Hematopoietic multipotent progenitor cell treated with erythropoietin and hydrocortisone succinate and interleukin-3 and kit ligand, for 6 days (in vitro differentiated cells): ENCODE data around the gene KRT83.
"Not testable (repeated sequence)": the region's sequence is repeated elsewhere in the genome, so short reads cannot be mapped to it uniquely, and the experiment has no call there.

Experiments
- DNase-seq: peaks from one replicate; pipeline ENCODE4 v3.0.0-alpha.2; 2015

KRT83 gene

DNA sequence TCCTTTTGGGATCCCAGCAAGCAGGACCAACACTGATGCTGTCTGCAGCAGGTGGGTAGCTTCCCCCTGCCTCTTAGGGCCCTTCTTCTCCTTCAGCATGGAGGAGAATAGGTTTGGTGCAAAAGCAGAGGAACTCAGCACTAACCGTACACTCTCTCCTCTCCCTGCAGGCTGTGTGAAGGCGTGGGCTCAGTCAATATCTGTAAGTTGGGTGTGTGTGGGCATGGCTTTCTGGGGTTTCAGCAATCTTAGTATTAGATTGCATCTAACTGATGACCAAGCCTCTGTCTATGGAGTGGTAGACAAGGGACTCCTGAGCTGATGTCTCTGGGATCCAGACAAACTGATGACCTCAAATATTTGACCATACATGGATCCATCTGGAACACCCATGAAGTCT lies 31.8 kb upstream of the KRT83 start:
- DNase-seq: no peak

GRCh38 chr12:52351196-52352059 lies 30.2 kb upstream of the KRT83 start:
- peak; percentile 46 for DNase-seq

DNA sequence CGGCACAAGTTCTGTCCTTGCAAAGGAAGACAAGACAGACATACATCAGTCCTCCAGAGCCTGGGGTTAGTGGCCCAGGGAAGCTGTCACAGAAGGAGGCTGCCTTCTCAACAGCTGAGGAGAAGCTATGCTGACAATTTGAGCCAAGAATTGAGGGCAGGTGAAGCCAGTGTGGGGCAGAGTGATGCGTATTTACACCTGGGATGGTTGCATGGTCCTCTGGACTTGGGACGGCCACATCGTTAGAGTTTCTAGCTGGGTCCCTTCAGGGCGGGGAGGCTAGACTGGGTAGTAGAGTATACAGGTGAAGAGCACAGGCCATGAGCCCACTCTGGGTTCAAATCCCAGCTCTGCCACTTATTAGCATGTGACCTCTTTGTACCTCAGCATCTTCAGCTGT lies 29.6 kb upstream of the KRT83 start:
- no peak for DNase-seq

DNA sequence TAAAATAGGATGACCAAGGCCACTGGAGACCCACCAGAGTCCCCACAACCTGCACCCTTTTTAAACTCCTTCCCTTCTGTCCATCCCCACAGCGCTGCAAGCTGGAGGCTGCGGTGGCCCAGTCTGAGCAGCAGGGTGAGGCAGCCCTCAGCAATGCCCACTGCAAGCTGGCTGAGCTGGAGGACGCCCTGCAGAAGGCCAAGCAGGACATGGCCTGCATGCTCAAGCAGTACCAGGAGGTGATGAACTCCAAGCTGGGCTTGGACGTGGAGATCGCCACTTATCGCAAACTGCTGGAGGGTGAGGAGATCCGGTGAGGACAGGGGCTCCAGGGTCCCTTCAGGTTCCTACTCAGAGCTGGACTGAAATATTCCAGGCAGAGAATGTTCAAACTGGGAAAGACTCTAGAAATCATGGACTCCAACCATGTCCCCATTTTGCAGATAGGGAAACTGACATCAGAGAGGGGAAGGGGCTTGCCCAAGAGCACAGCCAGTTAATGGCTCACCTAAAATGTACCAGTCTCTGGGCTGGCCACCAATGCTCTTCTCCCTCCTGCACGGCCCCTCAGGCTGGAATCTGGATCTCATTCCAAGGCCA lies 28.9 kb upstream of the KRT83 start:
- no peak for DNase-seq

- DNase-seq: no peak
Measured at GRCh38 chr12:52349196-52349595, 28.0 kb upstream of the KRT83 start.

DNA sequence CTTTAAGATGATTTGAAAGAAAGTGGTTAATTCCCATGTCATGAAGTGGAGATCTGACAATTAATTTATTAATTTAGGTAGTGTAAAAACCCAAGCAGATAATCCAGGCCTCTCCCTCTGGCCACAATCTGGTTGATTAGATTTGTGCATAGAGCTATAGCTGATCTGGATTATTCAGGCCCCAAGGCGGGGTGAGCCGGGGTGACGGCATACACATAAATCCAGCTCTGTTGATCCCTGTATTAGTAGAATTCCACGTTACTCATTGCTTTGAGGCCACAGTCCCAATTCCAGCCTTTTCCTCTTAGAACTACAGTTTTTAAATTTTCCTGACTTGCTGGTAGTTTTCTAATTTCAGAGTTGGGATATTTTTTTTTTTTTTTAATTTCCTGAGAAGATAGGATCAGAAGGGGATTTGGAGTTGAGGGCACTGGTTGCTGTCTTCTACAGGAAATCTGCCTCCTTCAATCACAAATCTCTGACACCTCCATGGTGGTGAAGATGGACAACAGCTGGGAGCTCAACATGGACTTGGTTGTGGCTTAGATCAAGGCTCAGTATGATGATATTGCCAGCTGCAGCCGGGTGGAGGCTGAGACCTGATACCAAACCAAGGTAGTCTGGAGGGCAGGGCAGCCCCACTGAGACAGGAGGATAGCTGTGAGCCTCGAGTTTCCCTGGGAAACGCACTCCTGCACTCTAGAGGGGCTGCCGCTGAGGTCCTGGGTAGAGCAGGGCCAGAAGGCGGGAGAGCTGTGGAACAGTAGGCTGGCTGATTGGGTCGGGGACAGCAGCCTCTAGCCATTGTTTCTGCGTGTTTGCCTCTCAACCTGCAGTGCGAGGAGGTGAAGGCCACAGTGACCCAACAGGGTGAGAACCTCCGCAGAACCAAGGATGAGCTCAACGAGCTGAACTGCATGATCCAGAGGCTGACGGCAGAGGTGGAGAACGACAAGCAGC lies 26.6 kb upstream of the KRT83 start:
- no peak for DNase-seq

DNA sequence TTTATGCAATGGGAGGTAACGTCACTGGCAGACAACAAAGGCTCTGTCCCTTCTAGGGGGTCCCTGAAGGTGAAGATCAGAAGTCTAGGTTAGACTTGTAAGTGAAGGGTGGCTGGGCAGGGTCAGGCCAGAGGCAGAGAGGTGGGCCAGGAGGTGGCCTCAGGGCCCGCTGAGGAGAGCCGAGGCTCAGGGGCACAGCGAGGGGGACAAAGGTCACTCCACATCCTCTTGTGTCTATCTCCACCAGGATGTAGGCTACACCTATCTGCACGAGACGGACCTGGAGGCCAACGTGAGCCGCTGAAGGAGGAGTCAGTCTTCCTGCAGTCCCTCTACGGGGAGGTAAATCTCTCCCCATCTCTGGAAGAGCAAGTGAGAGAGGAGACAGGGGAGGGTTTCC lies 25.8 kb upstream of the KRT83 start:
- DNase-seq: no peak

DNA sequence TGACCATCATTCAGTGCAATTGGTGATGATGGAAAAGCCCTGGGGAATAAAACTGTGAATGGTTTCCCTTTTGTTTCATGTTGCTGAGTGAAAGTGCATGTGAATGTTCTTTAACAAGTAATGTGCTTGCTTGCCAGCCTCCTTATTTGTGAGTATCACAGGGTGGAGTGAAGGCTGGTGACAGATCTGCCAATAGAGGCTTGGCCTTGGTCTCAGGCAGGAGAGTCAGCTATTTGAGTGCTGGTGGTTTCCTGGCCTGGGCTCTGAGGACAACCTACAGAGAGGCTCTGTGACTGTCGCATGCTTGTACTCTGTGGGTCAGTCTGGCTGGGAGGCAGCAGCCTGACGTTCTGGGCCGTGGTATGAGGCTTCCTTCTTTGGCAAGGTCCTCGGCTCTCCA lies 25.4 kb upstream of the KRT83 start:
- no peak for DNase-seq

DNA sequence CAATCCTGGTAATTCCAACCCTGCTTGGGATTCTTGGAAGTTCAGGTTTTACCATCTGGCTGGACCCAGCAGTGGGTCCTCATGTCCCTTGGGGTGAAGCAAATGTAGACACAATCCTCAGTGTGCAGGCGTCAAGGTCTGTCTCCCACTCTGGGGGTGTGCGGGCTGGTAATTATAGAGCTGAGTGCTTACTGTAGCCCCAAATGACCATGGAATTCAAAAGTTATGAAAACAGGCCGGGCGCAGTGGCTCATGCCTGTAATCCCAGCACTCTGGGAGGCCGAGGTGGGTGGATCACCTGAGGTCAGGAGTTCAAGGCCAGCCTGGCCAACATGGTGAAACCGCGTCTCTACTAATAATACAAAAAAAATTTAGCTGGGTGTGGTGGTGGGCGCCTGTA lies 23.8 kb upstream of the KRT83 start:
- DNase-seq: not testable (repeated sequence)

DNA sequence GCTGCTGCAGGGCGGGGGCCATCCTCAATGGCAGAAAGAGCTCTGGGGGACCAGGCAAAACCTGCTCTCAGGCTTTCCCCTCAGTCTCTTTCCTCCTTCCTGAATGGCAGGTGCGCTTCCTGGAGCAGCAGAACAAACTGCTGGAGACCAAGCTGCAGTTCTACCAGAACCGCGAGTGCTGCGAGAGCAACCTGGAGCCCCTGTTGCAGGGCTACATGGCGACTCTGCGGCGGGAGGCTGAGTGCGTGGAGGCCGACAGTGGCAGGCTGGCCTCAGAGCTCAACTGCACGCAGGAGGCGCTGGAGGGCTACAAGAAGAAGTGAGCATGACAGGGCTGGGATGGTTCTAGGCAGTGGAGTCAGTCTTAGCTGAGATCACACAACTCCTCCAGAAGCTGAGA lies 22.9 kb upstream of the KRT83 start:
- DNase-seq: no peak

DNA sequence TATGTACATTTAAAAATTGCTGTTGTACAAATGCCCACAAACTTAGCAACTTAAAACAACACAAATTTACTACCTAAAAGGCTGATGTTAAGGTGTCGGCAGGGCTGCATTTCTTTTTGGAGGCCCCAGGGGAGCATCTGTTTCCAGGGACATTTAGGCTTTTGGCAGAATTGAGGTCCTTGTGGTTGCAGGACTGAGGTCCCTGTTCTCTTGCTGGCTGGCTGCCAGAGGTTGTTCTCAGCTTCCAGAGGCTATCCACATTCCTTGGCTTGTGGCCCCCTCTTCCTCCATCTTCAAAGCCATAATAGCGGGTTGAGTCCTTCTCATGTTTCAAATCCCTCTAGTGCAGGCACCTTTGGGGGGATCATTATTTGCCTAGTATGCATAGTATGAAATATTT lies 22.4 kb upstream of the KRT83 start:
- DNase-seq: no peak

DNA sequence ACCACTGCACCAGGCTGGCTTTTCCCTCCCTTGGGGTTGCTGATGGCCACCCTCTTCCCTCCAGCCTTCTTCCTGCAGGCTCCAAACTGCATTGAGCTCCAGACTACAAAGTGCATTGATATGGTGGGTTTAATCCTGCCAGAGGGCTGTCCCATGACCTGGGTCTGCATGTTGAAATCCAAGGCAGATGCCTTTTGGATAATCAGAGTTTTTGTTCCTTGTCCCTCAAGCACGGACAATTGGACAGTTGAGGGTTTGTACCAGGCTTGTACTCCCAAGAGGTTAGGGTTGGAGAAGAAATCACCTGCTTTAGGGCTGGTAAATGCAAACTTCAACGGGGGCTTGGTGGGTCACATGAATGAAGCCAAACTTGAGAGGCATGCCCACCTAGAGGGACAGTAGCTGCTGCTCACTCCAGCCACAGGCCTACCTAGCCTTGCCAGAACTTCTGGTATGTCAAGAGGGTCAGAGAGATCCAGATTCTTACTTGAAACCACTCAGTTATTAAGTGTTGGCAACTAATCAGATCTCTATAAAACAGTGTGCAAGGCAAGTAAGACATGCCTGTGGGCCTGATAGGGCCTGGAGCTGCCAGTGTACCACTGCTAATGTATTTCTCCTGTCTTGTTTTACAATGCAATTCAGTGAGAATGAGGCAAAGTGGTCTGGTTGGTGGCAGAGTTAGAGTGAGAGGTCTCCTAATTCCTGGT lies 21.7 kb upstream of the KRT83 start:
- DNase-seq: no peak

DNA sequence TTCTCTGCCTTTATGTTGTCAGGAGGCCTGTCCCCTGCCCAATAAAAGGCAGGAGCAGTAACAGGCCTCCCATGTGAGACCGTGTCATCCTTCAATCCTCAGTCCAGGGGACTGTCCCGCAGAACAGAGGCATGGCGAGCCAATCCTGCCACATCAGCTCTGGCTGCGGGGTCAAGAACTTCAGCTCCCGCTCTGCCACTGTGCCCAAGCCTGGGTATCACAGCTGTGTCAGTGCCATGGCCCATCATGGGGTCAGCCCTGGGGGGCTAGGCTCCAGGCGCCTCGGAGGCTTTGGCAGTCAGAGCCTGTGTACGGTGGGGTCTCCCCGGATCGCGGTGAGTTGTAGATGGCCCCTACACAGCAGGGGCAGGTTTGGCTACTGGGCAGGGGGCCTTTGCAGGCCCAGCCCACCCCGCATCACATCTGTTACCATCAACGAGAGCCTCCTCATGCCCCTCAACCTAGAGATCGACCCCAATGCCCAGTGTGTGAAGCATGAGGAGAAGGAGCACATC lies 19.9 kb upstream of the KRT83 start:
- DNase-seq: no peak

DNA sequence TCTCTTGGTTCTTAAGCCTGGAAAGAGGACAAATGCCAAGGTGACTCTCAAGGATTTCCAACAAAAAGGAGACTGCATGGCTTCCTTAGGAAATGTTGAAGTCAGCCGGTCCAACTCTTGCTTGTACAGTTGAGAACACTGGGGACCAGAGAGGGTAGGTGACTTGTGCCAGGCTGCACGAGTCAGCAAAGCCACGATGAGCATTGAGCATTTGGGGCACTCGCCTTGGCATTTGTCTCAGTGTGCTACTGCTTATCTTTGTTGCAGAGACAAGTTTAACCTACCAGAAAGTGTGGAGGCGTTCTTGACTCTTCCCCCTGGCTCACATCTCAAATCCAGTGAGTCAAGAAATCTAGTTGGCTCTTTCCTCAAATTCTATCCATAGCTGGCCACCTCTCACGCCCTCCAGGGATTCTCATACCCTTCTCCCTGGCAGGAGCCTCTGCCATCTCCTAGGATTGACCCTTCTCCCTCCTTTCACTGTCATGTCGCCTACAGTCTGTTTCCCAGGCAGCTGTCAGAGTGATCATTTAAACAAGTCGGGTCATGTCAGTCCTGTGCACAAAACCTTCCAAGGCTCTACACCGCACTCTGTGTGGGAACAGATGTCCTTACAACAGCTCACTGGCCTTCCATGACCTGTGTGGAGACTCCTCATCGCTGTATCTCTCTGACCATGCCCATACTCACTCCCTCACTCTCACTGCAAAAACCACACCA lies 17.2 kb upstream of the KRT83 start:
- no peak for DNase-seq

GRCh38 chr12:52337054-52337453 lies 15.9 kb upstream of the KRT83 start:
- no peak for DNase-seq

GRCh38 chr12:52336641-52337040 lies 15.4 kb upstream of the KRT83 start:
- no peak for DNase-seq

DNA sequence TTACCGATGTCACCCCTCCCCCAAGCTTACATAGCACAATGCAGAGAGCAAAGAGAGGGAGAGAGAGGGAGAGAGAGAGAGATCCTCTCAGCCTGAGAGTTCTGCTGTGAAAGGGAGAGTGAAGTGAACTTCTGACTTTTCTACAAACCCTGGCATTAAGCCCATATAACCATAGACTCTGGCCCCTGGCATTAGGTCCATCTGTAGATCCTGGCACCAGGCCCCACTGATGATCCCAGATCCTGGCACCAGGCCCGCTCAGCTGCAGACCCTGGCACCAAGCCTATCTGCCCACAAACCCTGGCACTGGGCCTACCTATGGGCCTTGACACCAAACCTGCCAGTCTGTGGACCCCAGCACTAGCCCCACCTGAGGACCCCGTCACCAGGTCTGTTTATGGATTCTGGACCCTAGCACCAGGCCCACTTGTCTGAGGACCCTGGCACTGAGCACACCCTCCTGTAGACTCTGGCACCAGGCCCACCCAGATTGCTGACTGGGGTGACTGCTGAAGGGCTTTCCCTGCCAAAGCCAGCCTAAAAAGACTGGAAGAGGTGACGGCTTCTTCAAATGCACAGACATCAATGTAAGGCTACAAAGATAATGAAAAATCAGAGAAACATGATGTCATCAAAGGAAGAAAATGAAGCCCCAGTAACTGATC lies 14.5 kb upstream of the KRT83 start:
- DNase-seq: no peak

- DNase-seq: no peak
Measured at GRCh38 chr12:52334185-52334584, 13.0 kb upstream of the KRT83 start.

- no peak for DNase-seq
Measured at GRCh38 chr12:52333321-52333720, 12.1 kb upstream of the KRT83 start.

DNA sequence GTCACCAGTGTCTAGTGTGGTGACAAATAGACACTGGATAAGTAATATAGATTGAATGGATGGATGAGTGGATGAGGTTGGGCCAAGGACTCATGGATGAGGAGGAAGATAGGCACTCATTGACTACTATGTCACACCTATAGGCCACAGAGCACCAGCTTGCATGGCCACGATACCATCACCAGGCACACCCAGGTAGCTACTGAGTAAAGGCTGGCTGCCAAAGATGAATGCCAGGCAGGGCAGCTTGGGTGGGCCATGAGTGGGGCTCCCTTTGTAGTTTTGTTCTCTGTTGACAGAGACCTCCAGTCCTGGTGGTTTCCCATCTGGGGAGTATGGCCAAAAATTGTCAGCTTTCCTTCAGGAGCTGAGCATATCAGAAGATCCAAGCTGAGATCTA lies 11.2 kb upstream of the KRT83 start:
- DNase-seq: no peak

GRCh38 chr12:52331833-52332232 lies 10.6 kb upstream of the KRT83 start:
- DNase-seq: no peak
